ENCODE results near the gene SLC6A2.

SLC6A2 gene

DNA sequence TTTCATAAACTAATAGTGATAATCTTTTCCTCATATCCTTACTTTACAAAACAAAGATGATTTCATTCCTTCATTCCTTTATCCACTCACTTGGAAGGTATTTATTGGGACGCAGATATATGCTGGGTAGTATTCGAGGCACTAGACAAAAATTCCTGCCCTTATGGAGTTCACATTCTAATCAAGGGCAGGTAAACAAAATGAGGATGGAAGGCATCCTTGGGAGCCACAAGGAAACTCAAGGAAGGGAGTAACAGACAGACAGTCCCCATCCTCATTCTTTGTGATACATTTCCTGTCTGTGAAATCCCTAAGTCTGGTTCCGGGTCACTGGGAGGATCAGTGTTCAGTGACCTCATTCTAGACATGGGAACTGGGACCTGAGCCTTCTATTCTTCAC, 45.2 kb downstream of the SLC6A2 start:
- H3K36me3 ChIP-seq (ENCODE audit: insufficient read depth, low read length): no peaks in the 10 kb centered on the region
- no peaks in the 10 kb centered on the region for H3K27me3 ChIP-seq (ENCODE audit: control insufficient read depth in 1 of 2, insufficient read depth in 2 of 2, low read length in 2 of 2)
- H3K4me1 ChIP-seq (ENCODE audit: insufficient read depth, low read length): no peaks in the 10 kb centered on the region
- no peak overlapping the region for H3K27ac ChIP-seq (ENCODE audit: low read depth, low read length)
- no peaks in the 10 kb centered on the region for H3K9me3 ChIP-seq (ENCODE audit: low read length)
- no peak overlapping the region for H3K4me3 ChIP-seq (ENCODE audit: low read depth in 1 of 2, low read length in 2 of 2)
- no peak overlapping the region for H3K9ac ChIP-seq (ENCODE audit: low read length)

DNA sequence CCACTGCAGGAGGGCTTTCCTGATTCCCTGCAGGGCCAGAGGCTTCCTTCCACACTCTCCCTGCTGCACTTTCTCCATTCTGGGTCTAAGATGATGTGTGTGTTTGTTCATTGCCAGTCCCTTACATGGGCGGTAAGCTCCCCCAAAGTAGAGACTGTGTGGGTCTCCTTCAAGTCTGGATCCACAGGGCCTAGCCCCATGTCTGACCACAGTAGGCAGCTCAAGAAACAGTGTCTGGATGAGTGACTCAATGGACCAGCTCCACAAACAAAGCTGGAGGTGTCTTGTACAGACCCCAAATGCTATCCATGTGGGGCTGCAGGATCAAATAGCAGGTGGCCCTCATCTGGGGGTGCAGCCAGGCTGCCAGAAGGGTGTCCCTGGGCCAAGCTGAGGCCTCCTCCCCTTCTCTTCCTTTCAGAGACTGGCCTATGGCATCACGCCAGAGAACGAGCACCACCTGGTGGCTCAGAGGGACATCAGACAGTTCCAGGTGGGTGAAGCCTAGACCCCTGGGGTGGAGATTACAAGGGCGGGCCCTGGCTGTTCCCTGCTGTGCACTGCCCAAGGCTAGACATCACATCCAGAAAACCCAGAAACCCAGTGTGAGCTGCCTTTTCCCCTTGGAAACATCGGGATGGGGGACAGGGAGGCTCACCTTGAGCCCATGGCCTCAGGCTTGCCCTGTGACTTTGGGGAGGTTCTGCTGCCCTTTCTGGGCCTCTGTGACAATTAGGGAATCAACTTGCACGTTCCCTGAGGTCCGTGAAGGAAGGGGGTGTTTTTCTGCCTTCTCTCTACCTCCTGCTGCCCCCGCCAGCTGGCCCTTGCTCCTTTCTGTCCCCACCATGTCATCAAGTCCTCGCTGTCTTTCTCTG, 45.9 kb downstream of the SLC6A2 start:
- Histone ChIP-seq H3K9ac (ENCODE audit: low read length) (no peak overlapping the region), H3K9me3 (ENCODE audit: low read length) (no peaks in the 10 kb centered on the region), H3K27ac (ENCODE audit: low read depth, low read length) (no peak overlapping the region), H3K4me3 (ENCODE audit: low read depth in 1 of 2, low read length in 2 of 2) (no peak overlapping the region), H3K4me1 (ENCODE audit: insufficient read depth, low read length) (no peaks in the 10 kb centered on the region), H3K27me3 (ENCODE audit: control insufficient read depth in 1 of 2, insufficient read depth in 2 of 2, low read length in 2 of 2) (no peaks in the 10 kb centered on the region), H3K36me3 (ENCODE audit: insufficient read depth, low read length) (no peaks in the 10 kb centered on the region)

DNA sequence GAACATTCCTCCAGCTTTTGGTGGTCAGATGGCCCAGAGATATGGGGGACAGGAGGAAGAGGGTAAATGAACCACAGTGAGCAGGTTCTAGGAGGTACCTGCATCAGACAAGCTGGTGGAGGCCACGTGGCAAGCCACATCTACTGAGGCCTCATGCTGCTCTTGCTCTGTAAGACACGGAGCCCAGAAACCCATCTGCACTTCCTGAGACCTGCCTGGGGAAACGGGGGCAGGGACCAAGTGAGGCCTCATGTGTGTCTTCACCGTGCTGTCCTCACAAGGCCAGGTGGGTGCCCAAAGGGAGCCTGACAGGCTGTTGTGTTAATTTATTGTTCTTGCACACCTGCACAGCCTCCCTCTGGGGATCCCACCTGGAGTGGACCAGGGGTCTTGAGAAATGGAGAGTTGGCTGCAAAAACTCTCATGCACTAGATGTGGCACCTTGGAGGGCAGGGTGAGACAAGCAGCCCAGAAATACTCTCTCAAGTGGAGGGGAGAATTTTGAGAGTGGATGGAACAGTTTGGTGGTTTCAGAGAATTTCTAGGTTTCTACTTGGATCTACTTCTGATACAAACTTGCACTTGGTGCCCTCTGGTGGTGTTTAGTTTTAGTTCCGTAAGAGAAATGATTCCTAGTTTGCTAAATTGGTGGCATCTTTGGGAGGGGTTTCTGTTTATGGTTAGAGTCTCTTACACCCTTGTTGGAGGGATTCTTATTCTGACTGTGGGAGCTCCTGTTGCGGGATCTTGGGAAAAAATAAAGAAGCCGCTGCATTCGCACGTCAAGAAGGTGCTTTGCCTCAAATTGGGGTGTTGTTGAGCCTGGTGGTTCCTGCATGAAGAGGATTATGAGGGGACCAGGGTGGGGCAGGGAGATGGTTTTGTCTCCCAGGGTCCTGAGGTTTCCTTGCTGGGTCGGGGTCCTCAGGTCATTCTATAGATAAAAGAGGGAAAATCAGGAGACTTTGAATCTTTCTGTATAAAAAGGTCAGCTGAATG, 47.5 kb downstream of the SLC6A2 start:
- H3K4me1 ChIP-seq (ENCODE audit: insufficient read depth, low read length): no peaks in the 10 kb centered on the region
- H3K9me3 ChIP-seq (ENCODE audit: low read length): no peaks in the 10 kb centered on the region
- H3K27me3 ChIP-seq (ENCODE audit: control insufficient read depth in 1 of 2, insufficient read depth in 2 of 2, low read length in 2 of 2): no peaks in the 10 kb centered on the region
- H3K36me3 ChIP-seq (ENCODE audit: insufficient read depth, low read length): no peaks in the 10 kb centered on the region
- no peak overlapping the region for H3K27ac ChIP-seq (ENCODE audit: low read depth, low read length)
- H3K9ac ChIP-seq (ENCODE audit: low read length): no peak overlapping the region
- no peak overlapping the region for H3K4me3 ChIP-seq (ENCODE audit: low read depth in 1 of 2, low read length in 2 of 2)

DNA sequence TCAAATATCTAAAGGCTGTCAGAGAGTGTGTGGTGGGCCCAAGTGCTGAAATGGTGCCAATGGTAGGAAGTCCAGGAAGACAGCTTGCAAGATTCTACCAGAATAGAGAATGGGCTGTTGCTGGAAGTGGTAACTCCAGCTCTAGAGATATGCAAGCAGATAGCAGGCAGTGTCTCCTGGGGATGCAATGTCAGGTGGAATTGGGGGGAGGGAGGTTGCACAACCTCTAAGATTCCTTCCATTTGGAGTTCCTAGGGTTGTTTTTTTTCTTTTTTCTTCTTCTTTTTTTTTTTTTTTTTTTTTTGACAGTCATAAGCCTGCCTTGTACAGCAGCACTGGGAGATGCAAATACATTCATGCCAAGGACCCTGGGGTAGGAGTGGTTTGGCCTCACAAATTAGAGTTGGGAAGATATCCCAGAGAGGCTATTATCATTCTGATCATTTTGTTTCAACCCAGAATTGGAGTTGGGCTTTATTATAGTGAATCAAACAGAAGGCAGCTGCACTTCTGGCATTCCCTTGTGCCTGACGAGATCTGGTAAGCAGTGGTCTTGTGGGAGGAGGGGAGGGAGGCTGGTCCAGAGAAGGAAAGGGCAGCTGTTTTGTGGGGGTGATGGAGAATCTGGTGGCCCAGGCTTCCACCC, 51.1 kb downstream of the SLC6A2 start:
- Histone ChIP-seq H3K27me3 (ENCODE audit: control insufficient read depth in 1 of 2, insufficient read depth in 2 of 2, low read length in 2 of 2) (peaks cover 0 to 5% of the 10 kb centered on the region in 2 donors), H3K9ac (ENCODE audit: low read length) (no peak overlapping the region), H3K4me1 (ENCODE audit: insufficient read depth, low read length) (no peaks in the 10 kb centered on the region), H3K9me3 (ENCODE audit: low read length) (no peaks in the 10 kb centered on the region), H3K27ac (ENCODE audit: low read depth, low read length) (no peak overlapping the region), H3K4me3 (ENCODE audit: low read depth in 1 of 2, low read length in 2 of 2) (no peak overlapping the region), H3K36me3 (ENCODE audit: insufficient read depth, low read length) (no peaks in the 10 kb centered on the region)

DNA sequence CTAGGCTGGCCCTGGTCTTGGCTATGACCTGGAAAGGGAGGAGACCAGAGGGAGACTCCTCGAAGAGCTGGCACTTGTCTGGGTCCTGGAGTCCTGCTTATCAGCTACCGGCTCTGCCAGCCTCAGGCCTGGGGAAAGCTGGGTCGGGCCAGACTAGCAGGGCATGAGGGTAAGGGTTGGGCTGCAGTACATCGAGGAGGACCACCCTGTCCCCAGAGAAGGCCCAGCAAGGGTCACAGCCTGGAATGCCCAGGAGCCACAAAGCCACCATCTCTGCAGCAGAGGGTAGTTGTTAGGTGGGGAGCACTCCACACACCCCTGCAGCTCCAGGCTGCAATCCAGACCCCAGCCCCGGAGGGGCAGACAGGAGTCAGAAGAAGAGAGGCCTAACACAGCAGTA, 54.0 kb downstream of the SLC6A2 start:
- Histone ChIP-seq H3K27ac (ENCODE audit: low read depth, low read length) (no peak overlapping the region), H3K9ac (ENCODE audit: low read length) (no peak overlapping the region), H3K4me1 (ENCODE audit: insufficient read depth, low read length) (no peaks in the 10 kb centered on the region), H3K4me3 (ENCODE audit: low read depth in 1 of 2, low read length in 2 of 2) (no peak overlapping the region), H3K36me3 (ENCODE audit: insufficient read depth, low read length) (no peaks in the 10 kb centered on the region), H3K27me3 (ENCODE audit: control insufficient read depth in 1 of 2, insufficient read depth in 2 of 2, low read length in 2 of 2) (peaks cover 0 to 5% of the 10 kb centered on the region in 2 donors), H3K9me3 (ENCODE audit: low read length) (no peaks in the 10 kb centered on the region)

DNA sequence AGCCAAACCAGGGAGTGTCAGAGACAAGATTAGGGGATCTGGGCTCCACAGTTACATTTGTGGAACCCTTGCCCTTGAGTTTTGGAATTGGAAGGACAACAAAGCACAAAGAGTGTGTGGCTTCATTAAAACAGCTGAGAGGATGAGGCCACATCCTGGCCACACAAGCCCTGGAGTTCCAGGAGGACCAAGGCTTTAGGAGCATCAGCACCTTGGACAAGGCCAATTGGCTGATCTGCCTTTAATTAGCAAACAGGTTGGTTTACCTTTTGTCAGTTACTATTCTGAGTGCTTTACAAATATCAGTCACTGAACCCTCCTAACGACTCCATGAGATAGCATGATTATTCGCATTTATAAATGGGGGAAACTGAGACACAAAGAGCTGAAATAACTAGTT, 54.7 kb downstream of the SLC6A2 start:
- Histone ChIP-seq H3K27ac (ENCODE audit: low read depth, low read length) (no peak overlapping the region), H3K9me3 (ENCODE audit: low read length) (no peaks in the 10 kb centered on the region), H3K27me3 (ENCODE audit: control insufficient read depth in 1 of 2, insufficient read depth in 2 of 2, low read length in 2 of 2) (peaks cover 0 to 5% of the 10 kb centered on the region in 2 donors), H3K4me3 (ENCODE audit: low read depth in 1 of 2, low read length in 2 of 2) (no peak overlapping the region), H3K4me1 (ENCODE audit: insufficient read depth, low read length) (no peaks in the 10 kb centered on the region), H3K36me3 (ENCODE audit: insufficient read depth, low read length) (no peaks in the 10 kb centered on the region), H3K9ac (ENCODE audit: low read length) (no peak overlapping the region)

DNA sequence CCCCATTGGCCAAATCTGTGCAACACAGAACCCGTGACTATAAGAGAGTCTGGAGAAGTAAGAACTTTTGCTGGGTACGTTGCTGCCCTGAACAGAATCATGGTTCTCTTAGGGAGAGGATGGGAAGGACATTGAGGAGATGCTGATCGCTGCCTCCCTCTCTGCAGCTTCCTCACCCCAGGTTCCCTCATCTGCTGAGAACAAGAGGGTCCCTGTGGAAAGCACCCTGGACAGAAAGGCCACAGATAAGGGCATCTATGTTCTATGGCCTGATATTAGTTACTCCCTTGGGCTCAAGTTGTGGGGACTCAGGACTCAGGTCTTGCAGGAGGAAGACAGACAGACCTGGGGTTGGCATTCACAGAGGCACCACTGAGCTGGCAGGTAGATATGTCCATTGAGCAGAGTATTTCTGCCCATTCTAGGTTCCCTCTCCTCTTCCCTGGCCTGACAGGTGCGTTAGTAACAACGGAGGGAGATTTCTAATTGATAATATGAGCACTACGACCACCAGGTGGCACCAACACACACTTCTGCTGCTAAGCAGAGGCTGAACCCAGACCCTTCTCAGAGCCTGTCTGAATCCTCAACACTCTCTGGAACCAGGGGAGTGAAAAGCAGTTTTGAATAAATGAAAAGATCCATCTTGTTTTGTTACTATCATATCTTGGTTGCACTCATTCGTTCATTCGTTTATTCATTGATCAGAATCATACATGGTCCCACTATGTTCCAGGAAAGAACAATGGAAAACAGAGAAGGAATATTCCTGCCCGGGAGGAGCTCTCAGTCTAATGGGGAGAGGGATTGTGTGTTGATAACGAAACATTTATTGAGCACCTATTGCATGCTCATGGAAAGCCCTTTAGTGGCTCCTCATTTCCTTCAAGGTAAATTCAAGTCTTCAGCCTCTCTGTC, 56.4 kb downstream of the SLC6A2 start:
- no peak overlapping the region for H3K4me3 ChIP-seq (ENCODE audit: low read depth in 1 of 2, low read length in 2 of 2)
- H3K27me3 ChIP-seq (ENCODE audit: control insufficient read depth in 1 of 2, insufficient read depth in 2 of 2, low read length in 2 of 2): peaks cover 0 to 5% of the 10 kb centered on the region in 2 donors
- no peaks in the 10 kb centered on the region for H3K9me3 ChIP-seq (ENCODE audit: low read length)
- H3K27ac ChIP-seq (ENCODE audit: low read depth, low read length): no peak overlapping the region
- no peaks in the 10 kb centered on the region for H3K4me1 ChIP-seq (ENCODE audit: insufficient read depth, low read length)
- H3K9ac ChIP-seq (ENCODE audit: low read length): no peak overlapping the region
- H3K36me3 ChIP-seq (ENCODE audit: insufficient read depth, low read length): no peaks in the 10 kb centered on the region

DNA sequence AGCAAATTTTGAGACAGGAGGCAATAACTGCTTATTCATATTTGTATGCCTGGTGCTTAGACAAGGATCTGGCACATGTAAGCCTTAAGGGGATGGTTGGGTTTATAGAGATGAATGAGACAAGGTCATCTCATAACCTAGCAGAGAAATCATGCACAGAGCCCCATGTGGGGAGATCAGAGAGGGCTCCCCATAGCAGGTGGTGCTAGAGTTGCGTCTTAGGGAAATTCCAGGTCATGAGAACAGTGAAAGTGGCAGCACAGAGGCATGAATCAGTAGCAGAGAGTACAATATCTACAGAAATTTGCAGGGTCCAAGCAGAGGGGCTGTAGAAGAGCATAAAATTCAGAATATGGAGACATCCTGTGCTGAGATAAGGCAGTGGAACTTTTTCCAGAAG, 57.3 kb downstream of the SLC6A2 start:
- H3K4me1 ChIP-seq (ENCODE audit: insufficient read depth, low read length): no peaks in the 10 kb centered on the region
- no peak overlapping the region for H3K4me3 ChIP-seq (ENCODE audit: low read depth in 1 of 2, low read length in 2 of 2)
- no peaks in the 10 kb centered on the region for H3K36me3 ChIP-seq (ENCODE audit: insufficient read depth, low read length)
- peaks cover 0 to 5% of the 10 kb centered on the region in 2 donors for H3K27me3 ChIP-seq (ENCODE audit: control insufficient read depth in 1 of 2, insufficient read depth in 2 of 2, low read length in 2 of 2)
- no peak overlapping the region for H3K9ac ChIP-seq (ENCODE audit: low read length)
- no peak overlapping the region for H3K27ac ChIP-seq (ENCODE audit: low read depth, low read length)
- H3K9me3 ChIP-seq (ENCODE audit: low read length): no peaks in the 10 kb centered on the region

DNA sequence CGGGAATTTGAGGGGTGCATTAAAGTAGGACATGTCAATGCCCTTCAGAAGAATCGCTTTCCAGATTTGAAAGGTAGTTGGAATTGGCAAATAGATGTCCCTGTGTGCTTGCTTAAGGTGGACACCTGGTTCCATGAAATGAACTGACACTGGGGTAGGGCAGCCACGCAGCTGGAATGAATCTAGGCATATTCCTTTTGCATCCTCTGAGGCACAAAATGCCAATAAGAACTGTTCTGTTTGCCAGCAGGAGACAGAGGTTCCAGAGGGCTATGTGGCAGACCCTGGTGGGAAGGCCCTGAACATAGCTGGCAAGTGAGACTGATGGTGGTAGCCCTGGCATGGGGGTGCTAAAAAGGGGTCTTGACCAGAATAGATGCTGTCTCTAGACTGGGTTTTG, 61.5 kb downstream of the SLC6A2 start:
- H3K4me3 ChIP-seq (ENCODE audit: low read depth in 1 of 2, low read length in 2 of 2): no peak overlapping the region
- H3K27ac ChIP-seq (ENCODE audit: low read depth, low read length): no peak overlapping the region
- H3K9me3 ChIP-seq (ENCODE audit: low read length): no peaks in the 10 kb centered on the region
- no peaks in the 10 kb centered on the region for H3K4me1 ChIP-seq (ENCODE audit: insufficient read depth, low read length)
- H3K27me3 ChIP-seq (ENCODE audit: control insufficient read depth in 1 of 2, insufficient read depth in 2 of 2, low read length in 2 of 2): no peaks in the 10 kb centered on the region
- H3K9ac ChIP-seq (ENCODE audit: low read length): no peak overlapping the region
- no peaks in the 10 kb centered on the region for H3K36me3 ChIP-seq (ENCODE audit: insufficient read depth, low read length)

DNA sequence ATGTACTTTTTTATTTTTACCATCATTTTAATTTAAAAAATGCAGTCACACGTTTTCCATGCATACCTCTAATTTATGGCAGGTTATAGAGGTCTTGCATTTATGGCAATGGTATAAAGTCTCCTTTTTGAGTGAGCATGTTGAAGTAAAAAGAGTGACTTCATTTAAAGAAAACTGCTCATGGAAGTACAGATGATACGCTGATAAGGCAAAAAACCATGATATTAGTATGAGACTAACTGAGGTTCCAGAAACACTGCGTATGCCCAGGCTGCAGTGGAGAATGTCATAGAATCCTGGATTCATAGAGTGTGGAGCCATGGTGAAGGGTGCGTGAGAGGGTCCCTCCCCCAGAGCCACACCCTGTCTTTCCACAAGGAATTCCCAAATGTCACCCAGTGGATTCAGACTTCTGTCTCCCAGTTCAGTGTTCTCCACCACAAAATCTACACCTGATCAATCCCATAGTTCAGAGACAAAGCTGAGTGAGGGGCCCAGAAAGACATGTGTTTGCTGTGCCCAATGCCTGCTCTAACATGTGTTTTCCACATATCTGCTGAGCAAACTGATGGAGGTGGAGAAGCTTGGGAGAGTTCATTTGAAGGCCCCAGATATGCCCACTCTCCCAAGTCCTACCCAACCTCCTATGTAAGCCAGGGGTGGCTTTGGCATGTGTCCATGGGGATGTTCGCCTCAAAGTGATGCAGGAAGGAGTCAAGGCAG, 69.4 kb downstream of the SLC6A2 start:
- H3K27ac ChIP-seq (ENCODE audit: low read depth, low read length): no peak overlapping the region
- H3K9ac ChIP-seq (ENCODE audit: low read length): no peak overlapping the region
- no peak overlapping the region for H3K4me3 ChIP-seq (ENCODE audit: low read depth in 1 of 2, low read length in 2 of 2)
- H3K9me3 ChIP-seq (ENCODE audit: low read length): no peaks in the 10 kb centered on the region
- H3K36me3 ChIP-seq (ENCODE audit: insufficient read depth, low read length): no peaks in the 10 kb centered on the region
- no peaks in the 10 kb centered on the region for H3K4me1 ChIP-seq (ENCODE audit: insufficient read depth, low read length)
- H3K27me3 ChIP-seq (ENCODE audit: control insufficient read depth in 1 of 2, insufficient read depth in 2 of 2, low read length in 2 of 2): no peaks in the 10 kb centered on the region

All from muscle layer of colon (tissue), 2 donors.